ENCODE measurements around the gene TANGO2.
A peak's percentile ranks its signal among the peaks of the same experiment; 100 is the strongest.

The TANGO2 gene

GRCh38 chr22:20110359-20110985 lies 89.6 kb downstream of the TANGO2 start:
- DNase-seq, result no peak

- DNase-seq, result peak; percentile 57
These were observed 90.3 kb downstream of the TANGO2 start for GRCh38 chr22:20111045-20111688.

- DNase-seq, result no peak
These were observed 91.0 kb downstream of the TANGO2 start for GRCh38 chr22:20111689-20112622.

GRCh38 chr22:20112623-20113511 lies 92.0 kb downstream of the TANGO2 start:
- no peak for DNase-seq

GRCh38 chr22:20113551-20114310 lies 92.8 kb downstream of the TANGO2 start:
- DNase-seq, result no peak

- no peak for DNase-seq
These were observed 93.9 kb downstream of the TANGO2 start for GRCh38 chr22:20114506-20115475.

- no peak for DNase-seq
These were observed 94.9 kb downstream of the TANGO2 start, which contains the start of gene RANBP1 for GRCh38 chr22:20115691-20116375. Gene RANBP1 (plus strand): TSS chr22:20116104. CDS start chr22:20116185, 81 bp downstream.

GRCh38 chr22:20116376-20116950 lies 95.6 kb downstream of the TANGO2 start:
- DNase-seq, result no peak
